Gastroesophageal sphincter (tissue), 3 donors: ENCODE measurements around the gene MAP2K2.

Source experiments
- CTCF ChIP-seq, 4 experiments: fragments of 200-600 bp in 2 of 4; fragments of 450-650 bp in 2 of 4; sonication (generic) in 1 of 4; IDR thresholded peaks; one replicate each; pipeline ENCODE4 v1.5.1; 2017 to 2019; ENCODE audit warnings: antibody characterized with exemption in 4 of 4, mild to moderate bottlenecking in 2 of 4, moderate library complexity in 2 of 4
- EP300 ChIP-seq: sonication (generic); formaldehyde crosslinking; IDR thresholded peaks from one replicate; pipeline ENCODE4 v1.6.1; 2017; ENCODE audit warnings: antibody characterized with exemption, mild to moderate bottlenecking
- POLR2A ChIP-seq, 2 donors: fragments of 450-650 bp; IDR thresholded peaks; one replicate each; pipeline ENCODE4 v1.6.1; 2017; ENCODE audit warnings: antibody characterized with exemption in 2 of 2, mild to moderate bottlenecking in 2 of 2, moderate library complexity in 1 of 2

GRCh38 chr19:4084547-4084877, 39.4 kb downstream of the MAP2K2 start:
- TF ChIP-seq CTCF (IDR thresholded peaks at IDR 0.05): no peak
- no peak for TF ChIP-seq POLR2A (IDR thresholded peaks at IDR 0.05)
- no peak for TF ChIP-seq EP300
